ENCODE measurements around the gene AP3S2. TPM values are rescaled to one million over a fixed set of nuclear protein-coding genes. Genes with fewer than 3 reads are reported as not detected.

The AP3S2 gene
- total RNA-seq, 1 donor from 2014 or later = 30.9 TPM

- TF ChIP-seq CTCF (IDR thresholded peaks at IDR 0.05; ENCODE audit: unreplicated experiment) = no peak
- DNase-seq (ENCODE audit: low spot score, unreplicated experiment) = no peak
- H3K27me3 Mint-ChIP-seq = no peaks in the 10 kb centered on the region
- H3K4me3 Mint-ChIP-seq (ENCODE audit: low read depth) = no peak overlapping the region
- H3K36me3 Mint-ChIP-seq (ENCODE audit: insufficient read depth) = peaks cover 23% of the 10 kb centered on the region
- no peaks in the 10 kb centered on the region for H3K9me3 Mint-ChIP-seq (ENCODE audit: low read depth)
- no peak overlapping the region for H3K27ac Mint-ChIP-seq
- H3K4me1 Mint-ChIP-seq (ENCODE audit: low read depth) = peaks cover 4% of the 10 kb centered on the region
Observed at GRCh38 chr15:89833966-89834365, 59.8 kb downstream of the AP3S2 start.

- DNase-seq (ENCODE audit: low spot score, unreplicated experiment) = no peak
- Mint-ChIP-seq H3K27me3 (no peaks in the 10 kb centered on the region), H3K9me3 (ENCODE audit: low read depth) (no peaks in the 10 kb centered on the region), H3K4me3 (ENCODE audit: low read depth) (no peak overlapping the region), H3K4me1 (ENCODE audit: low read depth) (peaks cover 12% of the 10 kb centered on the region), H3K36me3 (ENCODE audit: insufficient read depth) (peaks cover 15% of the 10 kb centered on the region), H3K27ac (no peak overlapping the region)
- no peak for TF ChIP-seq CTCF (IDR thresholded peaks at IDR 0.05; ENCODE audit: unreplicated experiment)
Observed at GRCh38 chr15:89830639-89831038, 63.2 kb downstream of the AP3S2 start.

- no peaks in the 10 kb centered on the region for H3K9me3 Mint-ChIP-seq (ENCODE audit: low read depth)
- H3K36me3 Mint-ChIP-seq (ENCODE audit: insufficient read depth) = peaks cover 11% of the 10 kb centered on the region
- H3K4me1 Mint-ChIP-seq (ENCODE audit: low read depth) = peaks cover 12% of the 10 kb centered on the region
- no peak overlapping the region for H3K4me3 Mint-ChIP-seq (ENCODE audit: low read depth)
- no peak for TF ChIP-seq CTCF (IDR thresholded peaks at IDR 0.05; ENCODE audit: unreplicated experiment)
- H3K27ac Mint-ChIP-seq = no peak overlapping the region
- no peak for DNase-seq (ENCODE audit: low spot score, unreplicated experiment)
- H3K27me3 Mint-ChIP-seq = no peaks in the 10 kb centered on the region
Observed at GRCh38 chr15:89829616-89830440, 64.0 kb downstream of the AP3S2 start.

- Mint-ChIP-seq H3K27me3 (no peaks in the 10 kb centered on the region), H3K4me1 (ENCODE audit: low read depth) (peaks cover 12% of the 10 kb centered on the region), H3K36me3 (ENCODE audit: insufficient read depth) (peaks cover 8% of the 10 kb centered on the region), H3K4me3 (ENCODE audit: low read depth) (no peak overlapping the region), H3K9me3 (ENCODE audit: low read depth) (no peaks in the 10 kb centered on the region), H3K27ac (no peak overlapping the region)
- no peak for DNase-seq (ENCODE audit: low spot score, unreplicated experiment)
- TF ChIP-seq CTCF (IDR thresholded peaks at IDR 0.05; ENCODE audit: unreplicated experiment) = no peak
Observed at GRCh38 chr15:89829161-89829560, 64.6 kb downstream of the AP3S2 start.

DNA sequence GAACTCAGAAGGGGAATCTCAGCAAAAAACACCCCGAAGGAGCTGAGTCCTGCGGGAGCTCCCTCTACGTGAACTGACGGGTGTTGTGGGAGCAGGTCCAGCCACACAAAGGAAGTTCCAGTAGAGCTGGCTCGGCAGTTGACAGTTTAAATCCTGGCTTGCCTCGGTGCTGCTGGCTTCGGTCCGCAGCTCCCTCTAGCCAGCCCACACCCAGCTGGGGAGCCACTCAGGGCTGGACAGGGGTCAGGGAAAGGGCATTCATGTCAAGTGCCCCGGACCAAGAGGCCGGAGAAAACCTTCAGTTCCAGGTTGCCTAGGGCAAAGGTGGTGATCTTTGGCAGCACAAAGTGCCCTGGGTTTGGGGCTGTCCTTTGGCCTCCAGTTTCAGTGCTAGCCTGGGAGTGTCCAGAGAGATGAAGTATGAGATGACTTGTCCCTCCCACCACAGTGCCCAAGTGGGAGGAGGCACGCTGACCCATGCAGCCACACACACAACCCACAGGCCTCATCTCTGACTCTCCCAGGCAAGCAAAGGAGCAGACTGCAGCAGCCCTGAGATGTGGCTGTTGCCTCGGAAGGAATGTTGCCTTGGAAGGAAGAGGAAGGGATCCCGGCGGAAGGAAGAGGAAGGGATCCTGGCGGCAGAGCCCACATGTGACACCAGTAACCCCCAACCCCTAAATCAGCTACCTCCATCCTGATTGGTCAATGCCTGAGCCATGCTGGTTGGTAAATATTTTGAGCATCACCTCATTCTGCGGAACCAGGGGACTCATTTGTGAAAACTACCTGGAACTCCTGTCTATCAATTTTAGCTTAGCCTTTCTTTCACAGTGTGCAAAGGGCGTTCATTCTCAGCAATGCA is 65.3 kb downstream of the AP3S2 start:
- Mint-ChIP-seq H3K27ac (no peak overlapping the region), H3K4me1 (ENCODE audit: low read depth) (peaks cover 12% of the 10 kb centered on the region), H3K4me3 (ENCODE audit: low read depth) (no peak overlapping the region), H3K9me3 (ENCODE audit: low read depth) (no peaks in the 10 kb centered on the region), H3K36me3 (ENCODE audit: insufficient read depth) (peaks cover 5% of the 10 kb centered on the region), H3K27me3 (no peaks in the 10 kb centered on the region)
- no peak for TF ChIP-seq CTCF (IDR thresholded peaks at IDR 0.05; ENCODE audit: unreplicated experiment)
- no peak for DNase-seq (ENCODE audit: low spot score, unreplicated experiment)

All from progenitor cell of endocrine pancreas (in vitro differentiated cells).